ENCODE measurements around the gene NID2.

- TF ChIP-seq, protein P1, sequence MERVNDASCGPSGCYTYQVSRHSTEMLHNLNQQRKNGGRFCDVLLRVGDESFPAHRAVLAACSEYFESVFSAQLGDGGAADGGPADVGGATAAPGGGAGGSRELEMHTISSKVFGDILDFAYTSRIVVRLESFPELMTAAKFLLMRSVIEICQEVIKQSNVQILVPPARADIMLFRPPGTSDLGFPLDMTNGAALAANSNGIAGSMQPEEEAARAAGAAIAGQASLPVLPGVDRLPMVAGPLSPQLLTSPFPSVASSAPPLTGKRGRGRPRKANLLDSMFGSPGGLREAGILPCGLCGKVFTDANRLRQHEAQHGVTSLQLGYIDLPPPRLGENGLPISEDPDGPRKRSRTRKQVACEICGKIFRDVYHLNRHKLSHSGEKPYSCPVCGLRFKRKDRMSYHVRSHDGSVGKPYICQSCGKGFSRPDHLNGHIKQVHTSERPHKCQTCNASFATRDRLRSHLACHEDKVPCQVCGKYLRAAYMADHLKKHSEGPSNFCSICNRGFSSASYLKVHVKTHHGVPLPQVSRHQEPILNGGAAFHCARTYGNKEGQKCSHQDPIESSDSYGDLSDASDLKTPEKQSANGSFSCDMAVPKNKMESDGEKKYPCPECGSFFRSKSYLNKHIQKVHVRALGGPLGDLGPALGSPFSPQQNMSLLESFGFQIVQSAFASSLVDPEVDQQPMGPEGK (CRISPR knock-in tag; IDR thresholded peaks at IDR 0.05; ENCODE audit: borderline replicate concordance): no peak
- TF ChIP-seq SNAI2 (CRISPR knock-in tag; IDR thresholded peaks at IDR 0.05) (no peak), ARNTL (CRISPR knock-in tag; IDR thresholded peaks at IDR 0.05; ENCODE audit: borderline replicate concordance, low read depth) (no peak), ZFP3 (CRISPR knock-in tag; IDR thresholded peaks at IDR 0.05) (no peak), ZNF70 (CRISPR knock-in tag; IDR thresholded peaks at IDR 0.05) (no peak), TOX (CRISPR knock-in tag; IDR thresholded peaks at IDR 0.05; ENCODE audit: borderline replicate concordance) (no peak), TCF4 (CRISPR knock-in tag; IDR thresholded peaks at IDR 0.05; ENCODE audit: borderline replicate concordance) (no peak), CREB5 (CRISPR knock-in tag; IDR thresholded peaks at IDR 0.05; ENCODE audit: low read depth) (no peak), POU6F1 (CRISPR knock-in tag; IDR thresholded peaks at IDR 0.05; ENCODE audit: borderline replicate concordance, low read depth) (no peak), ESRRG (CRISPR knock-in tag; IDR thresholded peaks at IDR 0.05) (no peak), GLIS3 (CRISPR knock-in tag; IDR thresholded peaks at IDR 0.05) (no peak), ZFP30 (CRISPR knock-in tag; IDR thresholded peaks at IDR 0.05) (no peak), ZC3H10 (CRISPR knock-in tag; IDR thresholded peaks at IDR 0.05) (no peak), PPARA (CRISPR knock-in tag; IDR thresholded peaks at IDR 0.05; ENCODE audit: borderline replicate concordance) (no peak)
Measured at GRCh38 chr14:51996148-51996746, 72.6 kb downstream of the NID2 start.
